ENCODE results near the gene KIF18B. TPM values are rescaled to one million over a fixed set of nuclear protein-coding genes. Genes with fewer than 3 reads are reported as not detected.

KIF18B gene
- total and polyA plus RNA-seq, 2 of the 13 experiments (the other 11 are each of a cell fraction or from before 2014, with no cell fraction given): 15.2 to 15.3 TPM

DNA sequence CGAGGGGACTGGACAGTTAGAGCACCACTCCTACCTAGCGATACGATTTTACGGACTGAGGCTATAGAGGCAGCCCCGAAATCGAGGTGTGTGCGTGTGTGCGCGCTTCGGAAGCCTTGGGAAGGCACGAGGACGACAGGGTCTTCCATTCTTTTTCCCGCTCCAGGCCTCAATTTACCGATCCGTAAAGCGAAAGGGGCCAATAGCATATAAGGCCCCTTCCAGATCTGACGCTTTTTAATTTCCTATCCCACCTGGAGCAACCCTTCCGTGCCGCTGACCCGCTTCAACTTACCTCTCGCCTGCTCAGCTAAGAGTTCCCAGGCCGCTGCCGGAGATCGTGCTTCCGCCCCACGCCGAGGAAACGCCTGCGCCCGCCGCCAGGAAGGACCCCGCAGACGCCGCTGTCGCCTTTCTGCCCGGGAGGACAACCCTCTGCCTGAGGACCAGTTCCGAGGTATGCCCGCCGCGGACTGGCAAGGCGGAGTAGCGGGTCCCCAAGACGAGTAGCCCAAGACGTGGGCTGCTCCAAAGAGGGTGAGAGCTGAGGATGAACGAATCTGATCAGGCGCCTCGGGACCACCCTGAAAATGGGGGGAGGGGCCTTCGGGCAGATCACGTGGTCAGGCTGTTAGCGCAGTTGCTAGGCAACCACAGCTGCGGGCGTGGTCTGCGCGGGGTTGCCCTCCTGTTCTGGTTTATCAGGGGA lies 48.3 kb downstream of the KIF18B start, which contains the start of gene EFTUD2 (continued):
- TF ChIP-seq, protein P1, sequence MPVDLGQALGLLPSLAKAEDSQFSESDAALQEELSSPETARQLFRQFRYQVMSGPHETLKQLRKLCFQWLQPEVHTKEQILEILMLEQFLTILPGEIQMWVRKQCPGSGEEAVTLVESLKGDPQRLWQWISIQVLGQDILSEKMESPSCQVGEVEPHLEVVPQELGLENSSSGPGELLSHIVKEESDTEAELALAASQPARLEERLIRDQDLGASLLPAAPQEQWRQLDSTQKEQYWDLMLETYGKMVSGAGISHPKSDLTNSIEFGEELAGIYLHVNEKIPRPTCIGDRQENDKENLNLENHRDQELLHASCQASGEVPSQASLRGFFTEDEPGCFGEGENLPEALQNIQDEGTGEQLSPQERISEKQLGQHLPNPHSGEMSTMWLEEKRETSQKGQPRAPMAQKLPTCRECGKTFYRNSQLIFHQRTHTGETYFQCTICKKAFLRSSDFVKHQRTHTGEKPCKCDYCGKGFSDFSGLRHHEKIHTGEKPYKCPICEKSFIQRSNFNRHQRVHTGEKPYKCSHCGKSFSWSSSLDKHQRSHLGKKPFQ (CRISPR knock-in tag; IDR thresholded peaks at IDR 0.05; ENCODE audit: insufficient replicate concordance): peak; percentile 41
- TF ChIP-seq TCF7 (IDR thresholded peaks at IDR 0.05; ENCODE audit: low read depth) (no peak), ZNF550 (CRISPR knock-in tag; IDR thresholded peaks at IDR 0.05; ENCODE audit: borderline replicate concordance) (peak; percentile 96), PHF20 (CRISPR knock-in tag; IDR thresholded peaks at IDR 0.05) (peak; percentile 100), SMAD3 (CRISPR knock-in tag; IDR thresholded peaks at IDR 0.05) (peak; percentile 96), REST (IDR thresholded peaks at IDR 0.05; ENCODE audit: borderline replicate concordance in 1 of 2, low read depth in 1 of 2, low read length in 2 of 2) (peak in 1 of 2 experiments; percentile 40; a peak in 1 of 4 replicates), ATF2 (CRISPR knock-in tag; IDR thresholded peaks at IDR 0.05) (peak; percentile 91), CEBPB (IDR thresholded peaks at IDR 0.05; ENCODE audit: borderline replicate concordance, low read depth, low read length) (no peak), FOXK2 (IDR thresholded peaks at IDR 0.05) (no peak), ATM (IDR thresholded peaks at IDR 0.05; ENCODE audit: borderline replicate concordance) (no peak), JUN (CRISPR knock-in tag; IDR thresholded peaks at IDR 0.05) (peak; percentile 89), ARNTL (CRISPR knock-in tag; IDR thresholded peaks at IDR 0.05) (peak; percentile 89), MYNN (CRISPR knock-in tag; IDR thresholded peaks at IDR 0.05; ENCODE audit: low read depth) (peak; percentile 81; the same call in 1 of the 2 replicates), RXRB (CRISPR knock-in tag; IDR thresholded peaks at IDR 0.05; ENCODE audit: borderline replicate concordance) (peak; percentile 84), KLF6 (CRISPR knock-in tag; IDR thresholded peaks at IDR 0.05) (peak; percentile 95)
- TF ChIP-seq, protein P2, sequence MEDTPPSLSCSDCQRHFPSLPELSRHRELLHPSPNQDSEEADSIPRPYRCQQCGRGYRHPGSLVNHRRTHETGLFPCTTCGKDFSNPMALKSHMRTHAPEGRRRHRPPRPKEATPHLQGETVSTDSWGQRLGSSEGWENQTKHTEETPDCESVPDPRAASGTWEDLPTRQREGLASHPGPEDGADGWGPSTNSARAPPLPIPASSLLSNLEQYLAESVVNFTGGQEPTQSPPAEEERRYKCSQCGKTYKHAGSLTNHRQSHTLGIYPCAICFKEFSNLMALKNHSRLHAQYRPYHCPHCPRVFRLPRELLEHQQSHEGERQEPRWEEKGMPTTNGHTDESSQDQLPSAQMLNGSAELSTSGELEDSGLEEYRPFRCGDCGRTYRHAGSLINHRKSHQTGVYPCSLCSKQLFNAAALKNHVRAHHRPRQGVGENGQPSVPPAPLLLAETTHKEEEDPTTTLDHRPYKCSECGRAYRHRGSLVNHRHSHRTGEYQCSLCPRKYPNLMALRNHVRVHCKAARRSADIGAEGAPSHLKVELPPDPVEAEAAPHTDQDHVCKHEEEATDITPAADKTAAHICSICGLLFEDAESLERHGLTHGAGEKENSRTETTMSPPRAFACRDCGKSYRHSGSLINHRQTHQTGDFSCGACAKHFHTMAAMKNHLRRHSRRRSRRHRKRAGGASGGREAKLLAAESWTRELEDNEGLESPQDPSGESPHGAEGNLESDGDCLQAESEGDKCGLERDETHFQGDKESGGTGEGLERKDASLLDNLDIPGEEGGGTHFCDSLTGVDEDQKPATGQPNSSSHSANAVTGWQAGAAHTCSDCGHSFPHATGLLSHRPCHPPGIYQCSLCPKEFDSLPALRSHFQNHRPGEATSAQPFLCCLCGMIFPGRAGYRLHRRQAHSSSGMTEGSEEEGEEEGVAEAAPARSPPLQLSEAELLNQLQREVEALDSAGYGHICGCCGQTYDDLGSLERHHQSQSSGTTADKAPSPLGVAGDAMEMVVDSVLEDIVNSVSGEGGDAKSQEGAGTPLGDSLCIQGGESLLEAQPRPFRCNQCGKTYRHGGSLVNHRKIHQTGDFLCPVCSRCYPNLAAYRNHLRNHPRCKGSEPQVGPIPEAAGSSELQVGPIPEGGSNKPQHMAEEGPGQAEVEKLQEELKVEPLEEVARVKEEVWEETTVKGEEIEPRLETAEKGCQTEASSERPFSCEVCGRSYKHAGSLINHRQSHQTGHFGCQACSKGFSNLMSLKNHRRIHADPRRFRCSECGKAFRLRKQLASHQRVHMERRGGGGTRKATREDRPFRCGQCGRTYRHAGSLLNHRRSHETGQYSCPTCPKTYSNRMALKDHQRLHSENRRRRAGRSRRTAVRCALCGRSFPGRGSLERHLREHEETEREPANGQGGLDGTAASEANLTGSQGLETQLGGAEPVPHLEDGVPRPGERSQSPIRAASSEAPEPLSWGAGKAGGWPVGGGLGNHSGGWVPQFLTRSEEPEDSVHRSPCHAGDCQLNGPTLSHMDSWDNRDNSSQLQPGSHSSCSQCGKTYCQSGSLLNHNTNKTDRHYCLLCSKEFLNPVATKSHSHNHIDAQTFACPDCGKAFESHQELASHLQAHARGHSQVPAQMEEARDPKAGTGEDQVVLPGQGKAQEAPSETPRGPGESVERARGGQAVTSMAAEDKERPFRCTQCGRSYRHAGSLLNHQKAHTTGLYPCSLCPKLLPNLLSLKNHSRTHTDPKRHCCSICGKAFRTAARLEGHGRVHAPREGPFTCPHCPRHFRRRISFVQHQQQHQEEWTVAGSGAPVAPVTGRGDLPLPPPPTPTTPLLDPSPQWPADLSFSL (CRISPR knock-in tag; IDR thresholded peaks at IDR 0.05): no peak
